Measurements from ENCODE around the gene ADAMTS2.

Gene ADAMTS2

DNA sequence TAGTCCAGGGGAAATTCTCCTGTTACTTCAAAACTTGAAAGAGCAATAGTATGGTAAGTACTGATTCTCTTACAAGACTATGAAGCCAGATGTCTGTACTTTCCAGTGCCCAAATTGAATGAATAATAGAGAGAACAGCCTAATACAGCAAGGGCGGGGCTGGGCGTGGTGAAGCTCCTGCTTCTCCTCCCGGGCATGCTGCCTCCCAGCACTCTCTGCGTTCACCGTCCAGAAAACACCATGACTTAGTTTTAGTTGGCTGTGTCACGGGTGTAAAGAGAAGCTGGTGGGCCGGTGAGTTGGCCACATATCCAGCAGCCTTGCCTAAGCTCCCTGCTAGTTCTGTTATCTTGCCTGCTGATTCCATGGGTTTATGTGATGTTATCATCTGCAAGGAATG, 40.7 kb upstream of the ADAMTS2 start:
- Histone ChIP-seq H3K27me3 (ENCODE audit: control insufficient read depth in 3 of 3, insufficient read depth in 3 of 3, low read depth in 1 of 3, low read length in 3 of 3) (peaks cover 0 to 2% (median 0%) of the 10 kb centered on the region in 3 experiments), H3K79me1 (ENCODE audit: low read depth, low read length) (no peaks in the 10 kb centered on the region), H4K91ac (ENCODE audit: low read depth, low read length, poor library complexity) (no peak overlapping the region), H3K18ac (ENCODE audit: low read length) (no peak overlapping the region), H3K4me2 (ENCODE audit: insufficient read depth, low read length, poor library complexity, severe bottlenecking) (no peak overlapping the region), H3K27ac (replicated peaks; ENCODE audit: low read length) (no peak overlapping the region), H2BK15ac (ENCODE audit: low read length) (no peak overlapping the region), H2BK12ac (ENCODE audit: low read length) (no peak overlapping the region), H3K4me1 (ENCODE audit: control insufficient read depth in 2 of 2, insufficient read depth in 1 of 2, low read depth in 1 of 2, low read length in 2 of 2) (no peaks in the 10 kb centered on the region), H2AFZ (ENCODE audit: low read length) (no peak overlapping the region), H3K36me3 (replicated peaks in 1 of 2; ENCODE audit: control insufficient read depth in 2 of 2, insufficient read depth in 2 of 2, low read length in 2 of 2) (no peaks in the 10 kb centered on the region), H3K23ac (ENCODE audit: low read depth, low read length, poor library complexity) (no peak overlapping the region), H3K4me3 (ENCODE audit: low read length in 2 of 2) (no peak overlapping the region), H2BK5ac (ENCODE audit: low read length) (no peak overlapping the region), H3K14ac (ENCODE audit: low read length) (no peak overlapping the region), H4K8ac (ENCODE audit: low read depth, low read length) (no peak overlapping the region), H3K4ac (ENCODE audit: low read length) (no peak overlapping the region), H3K9me3 (replicated peaks in 1 of 2; ENCODE audit: control insufficient read depth in 2 of 2, insufficient read depth in 1 of 2, low read depth in 1 of 2, low read length in 2 of 2) (peaks cover 0 to 16% of the 10 kb centered on the region in 2 donors), H2AK5ac (ENCODE audit: low read depth, low read length) (no peak overlapping the region), H3K9ac (ENCODE audit: low read depth, low read length, poor library complexity) (no peak overlapping the region), H2BK120ac (ENCODE audit: low read depth, low read length) (no peak overlapping the region)
- DNase-seq (ENCODE audit: low spot score): no peak
- no CpG with 5 or more reads among the region's 7 CpGs for WGBS, 2 donors (ENCODE audit: extremely low coverage in 2 of 2, insufficient read length in 2 of 2, insufficient replicate concordance in 1 of 2)

DNA sequence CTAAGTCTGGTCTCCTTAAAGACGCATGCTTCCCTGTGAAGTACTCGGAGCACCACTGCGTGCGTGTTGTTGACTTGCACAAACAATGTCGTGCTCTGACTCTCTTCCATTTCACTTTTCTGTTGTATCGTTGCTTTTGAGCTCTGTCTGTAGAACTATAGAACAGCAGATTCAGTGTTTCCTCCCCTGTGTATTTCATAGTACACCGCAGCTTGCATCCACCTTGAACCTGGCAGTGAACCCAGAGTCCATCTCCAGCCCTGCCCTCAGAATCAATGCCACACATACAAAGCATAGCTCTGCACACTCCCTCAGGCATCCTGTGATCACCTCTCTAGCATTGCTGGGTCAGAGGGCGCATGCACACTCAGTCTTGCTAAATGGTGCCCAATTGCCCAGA, 37.2 kb upstream of the ADAMTS2 start:
- H2BK15ac ChIP-seq (ENCODE audit: low read length): no peak overlapping the region
- H3K23ac ChIP-seq (ENCODE audit: low read depth, low read length, poor library complexity): no peak overlapping the region
- no peak overlapping the region for H2BK5ac ChIP-seq (ENCODE audit: low read length)
- no peak overlapping the region for H4K91ac ChIP-seq (ENCODE audit: low read depth, low read length, poor library complexity)
- H3K14ac ChIP-seq (ENCODE audit: low read length): no peak overlapping the region
- H3K36me3 ChIP-seq (replicated peaks in 1 of 2; ENCODE audit: control insufficient read depth in 2 of 2, insufficient read depth in 2 of 2, low read length in 2 of 2): no peaks in the 10 kb centered on the region
- peaks cover 0 to 8% of the 10 kb centered on the region in 2 donors for H3K9me3 ChIP-seq (replicated peaks in 1 of 2; ENCODE audit: control insufficient read depth in 2 of 2, insufficient read depth in 1 of 2, low read depth in 1 of 2, low read length in 2 of 2)
- H3K27ac ChIP-seq (replicated peaks; ENCODE audit: low read length): no peak overlapping the region
- peaks cover 0 to 2% of the 10 kb centered on the region in 2 donors for H3K4me1 ChIP-seq (ENCODE audit: control insufficient read depth in 2 of 2, insufficient read depth in 1 of 2, low read depth in 1 of 2, low read length in 2 of 2)
- H4K8ac ChIP-seq (ENCODE audit: low read depth, low read length): no peak overlapping the region
- H3K27me3 ChIP-seq (ENCODE audit: control insufficient read depth in 3 of 3, insufficient read depth in 3 of 3, low read depth in 1 of 3, low read length in 3 of 3): no peaks in the 10 kb centered on the region
- whole genome bisulfite sequencing, 2 donors (ENCODE audit: extremely low coverage in 2 of 2, insufficient read length in 2 of 2, insufficient replicate concordance in 1 of 2): no CpG with 5 or more reads among the region's 8 CpGs
- H3K4me2 ChIP-seq (ENCODE audit: insufficient read depth, low read length, poor library complexity, severe bottlenecking): no peak overlapping the region
- no peak overlapping the region for H2AFZ ChIP-seq (ENCODE audit: low read length)
- no peak overlapping the region for H2BK120ac ChIP-seq (ENCODE audit: low read depth, low read length)
- no peak overlapping the region for H2AK5ac ChIP-seq (ENCODE audit: low read depth, low read length)
- no peak overlapping the region for H3K4ac ChIP-seq (ENCODE audit: low read length)
- no peak for DNase-seq (ENCODE audit: low spot score)
- H3K9ac ChIP-seq (ENCODE audit: low read depth, low read length, poor library complexity): no peak overlapping the region
- peaks cover 2% of the 10 kb centered on the region for H3K79me1 ChIP-seq (ENCODE audit: low read depth, low read length)
- peak overlapping the region in 1 of 2 donors; percentile 3 for H3K4me3 ChIP-seq (ENCODE audit: low read length in 2 of 2)
- no peak overlapping the region for H2BK12ac ChIP-seq (ENCODE audit: low read length)
- H3K18ac ChIP-seq (ENCODE audit: low read length): no peak overlapping the region

DNA sequence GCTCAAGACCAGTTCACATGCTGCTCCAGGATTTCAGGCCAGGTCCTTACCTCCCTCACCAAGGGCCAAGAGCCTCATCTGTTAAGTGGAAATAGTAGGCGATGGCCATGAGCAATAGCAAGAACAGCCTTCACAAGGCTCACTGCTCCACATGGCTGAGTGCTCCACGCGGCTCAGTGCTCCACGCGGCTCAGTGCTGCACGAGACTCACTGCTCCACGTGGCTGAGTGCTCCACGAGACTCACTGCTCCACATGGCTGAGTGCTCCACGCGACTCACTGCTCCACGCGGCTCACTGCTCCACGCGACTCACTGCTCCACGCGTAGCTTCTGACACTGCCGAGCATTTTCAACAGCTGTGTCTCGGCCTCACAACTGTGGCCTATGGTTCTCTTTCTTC, 36.4 kb upstream of the ADAMTS2 start:
- peak overlapping the region; percentile 0 for H3K14ac ChIP-seq (ENCODE audit: low read length)
- H2AK5ac ChIP-seq (ENCODE audit: low read depth, low read length): no peak overlapping the region
- no peak overlapping the region for H4K91ac ChIP-seq (ENCODE audit: low read depth, low read length, poor library complexity)
- no peak overlapping the region for H2BK120ac ChIP-seq (ENCODE audit: low read depth, low read length)
- no peak for DNase-seq (ENCODE audit: low spot score)
- no CpG with 5 or more reads among the region's 18 CpGs for WGBS, 2 donors (ENCODE audit: extremely low coverage in 2 of 2, insufficient read length in 2 of 2, insufficient replicate concordance in 1 of 2)
- H2BK5ac ChIP-seq (ENCODE audit: low read length): no peak overlapping the region
- no peak overlapping the region for H2BK12ac ChIP-seq (ENCODE audit: low read length)
- peaks cover 0 to 8% of the 10 kb centered on the region in 2 donors for H3K9me3 ChIP-seq (replicated peaks in 1 of 2; ENCODE audit: control insufficient read depth in 2 of 2, insufficient read depth in 1 of 2, low read depth in 1 of 2, low read length in 2 of 2)
- H3K4me1 ChIP-seq (ENCODE audit: control insufficient read depth in 2 of 2, insufficient read depth in 1 of 2, low read depth in 1 of 2, low read length in 2 of 2): peaks cover 0 to 2% of the 10 kb centered on the region in 2 donors
- no peak overlapping the region for H4K8ac ChIP-seq (ENCODE audit: low read depth, low read length)
- no peak overlapping the region for H2BK15ac ChIP-seq (ENCODE audit: low read length)
- H2AFZ ChIP-seq (ENCODE audit: low read length): no peak overlapping the region
- H3K36me3 ChIP-seq (replicated peaks in 1 of 2; ENCODE audit: control insufficient read depth in 2 of 2, insufficient read depth in 2 of 2, low read length in 2 of 2): no peaks in the 10 kb centered on the region
- peak overlapping the region in 1 of 2 donors; percentile 63 for H3K4me3 ChIP-seq (ENCODE audit: low read length in 2 of 2)
- H3K4ac ChIP-seq (ENCODE audit: low read length): no peak overlapping the region
- no peaks in the 10 kb centered on the region for H3K27me3 ChIP-seq (ENCODE audit: control insufficient read depth in 3 of 3, insufficient read depth in 3 of 3, low read depth in 1 of 3, low read length in 3 of 3)
- H3K79me1 ChIP-seq (ENCODE audit: low read depth, low read length): peaks cover 2% of the 10 kb centered on the region
- no peak overlapping the region for H3K4me2 ChIP-seq (ENCODE audit: insufficient read depth, low read length, poor library complexity, severe bottlenecking)
- no peak overlapping the region for H3K27ac ChIP-seq (replicated peaks; ENCODE audit: low read length)
- H3K9ac ChIP-seq (ENCODE audit: low read depth, low read length, poor library complexity): no peak overlapping the region
- no peak overlapping the region for H3K23ac ChIP-seq (ENCODE audit: low read depth, low read length, poor library complexity)
- H3K18ac ChIP-seq (ENCODE audit: low read length): peak overlapping the region; percentile 13

DNA sequence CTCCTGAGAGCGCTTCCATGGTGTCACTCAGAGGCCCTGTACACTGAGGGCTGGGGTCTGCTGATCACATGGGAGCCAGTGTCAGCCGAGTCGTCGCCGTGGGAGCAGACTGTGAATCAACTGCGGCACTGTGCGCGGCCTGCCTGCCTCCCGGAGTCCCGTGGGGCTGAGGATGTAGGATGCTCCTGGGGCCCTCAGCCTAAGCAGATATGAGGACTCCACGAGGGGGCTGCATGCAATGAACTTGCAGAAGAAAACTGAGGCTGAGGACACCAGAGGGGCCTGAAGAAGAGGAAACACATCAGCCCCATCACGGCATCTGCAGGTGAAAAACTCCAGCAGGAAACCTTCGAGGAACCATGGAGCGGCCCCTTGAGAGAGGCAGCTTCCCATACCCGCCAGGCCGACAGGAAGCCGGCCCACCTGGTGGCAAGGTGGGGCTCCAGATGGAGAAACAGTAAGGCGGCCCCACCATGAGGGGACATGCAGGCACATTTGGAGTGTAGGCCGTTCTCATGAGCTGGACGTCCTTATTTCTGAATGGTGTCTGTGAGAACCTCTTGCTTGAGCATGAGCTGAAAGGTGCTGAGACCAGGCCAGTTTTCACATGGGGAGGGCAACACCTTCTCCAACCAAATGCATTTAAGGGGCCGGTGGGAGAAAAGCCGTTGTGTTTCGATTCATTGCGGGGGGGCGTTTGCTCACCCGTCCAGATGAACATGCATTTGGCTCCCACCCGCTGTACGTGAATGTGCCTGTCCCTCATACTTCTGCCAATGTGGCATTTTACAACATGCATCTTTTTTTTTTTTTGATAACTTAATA, 35.2 kb upstream of the ADAMTS2 start:
- Histone ChIP-seq H3K27me3 (ENCODE audit: control insufficient read depth in 3 of 3, insufficient read depth in 3 of 3, low read depth in 1 of 3, low read length in 3 of 3) (no peaks in the 10 kb centered on the region), H4K91ac (ENCODE audit: low read depth, low read length, poor library complexity) (no peak overlapping the region), H2BK5ac (ENCODE audit: low read length) (no peak overlapping the region), H2AK5ac (ENCODE audit: low read depth, low read length) (no peak overlapping the region), H3K23ac (ENCODE audit: low read depth, low read length, poor library complexity) (peak overlapping the region; percentile 18), H3K36me3 (replicated peaks in 1 of 2; ENCODE audit: control insufficient read depth in 2 of 2, insufficient read depth in 2 of 2, low read length in 2 of 2) (no peaks in the 10 kb centered on the region), H2BK120ac (ENCODE audit: low read depth, low read length) (no peak overlapping the region), H3K4me2 (ENCODE audit: insufficient read depth, low read length, poor library complexity, severe bottlenecking) (no peak overlapping the region), H3K4me1 (ENCODE audit: control insufficient read depth in 2 of 2, insufficient read depth in 1 of 2, low read depth in 1 of 2, low read length in 2 of 2) (peaks cover 0 to 2% of the 10 kb centered on the region in 2 donors), H2BK12ac (ENCODE audit: low read length) (no peak overlapping the region), H2AFZ (ENCODE audit: low read length) (no peak overlapping the region), H3K79me1 (ENCODE audit: low read depth, low read length) (peaks cover 2% of the 10 kb centered on the region), H3K4ac (ENCODE audit: low read length) (no peak overlapping the region), H3K4me3 (ENCODE audit: low read length in 2 of 2) (no peak overlapping the region), H3K9ac (ENCODE audit: low read depth, low read length, poor library complexity) (no peak overlapping the region), H3K18ac (ENCODE audit: low read length) (no peak overlapping the region), H4K8ac (ENCODE audit: low read depth, low read length) (no peak overlapping the region), H3K9me3 (replicated peaks in 1 of 2; ENCODE audit: control insufficient read depth in 2 of 2, insufficient read depth in 1 of 2, low read depth in 1 of 2, low read length in 2 of 2) (peaks cover 0 to 8% of the 10 kb centered on the region in 2 donors), H3K27ac (replicated peaks; ENCODE audit: low read length) (no peak overlapping the region), H2BK15ac (ENCODE audit: low read length) (no peak overlapping the region), H3K14ac (ENCODE audit: low read length) (no peak overlapping the region)
- WGBS, 2 donors (ENCODE audit: extremely low coverage in 2 of 2, insufficient read length in 2 of 2, insufficient replicate concordance in 1 of 2): no CpG with 5 or more reads among the region's 28 CpGs
- no peak for DNase-seq (ENCODE audit: low spot score)
